Peyer's patch (tissue), 4 donors: ENCODE results near the gene NFAT5.

Experiments used
- POLR2A ChIP-seq, 2 donors: fragments of 450-650 bp; IDR thresholded peaks; one replicate each; pipeline ENCODE4 v1.5.1; 2017; ENCODE audit warnings: antibody characterized with exemption in 2 of 2, mild to moderate bottlenecking in 2 of 2, moderate library complexity in 2 of 2
- TF ChIP-seq, protein P1 (sequence below), 6 experiments: fragments of 450-650 bp in 4 of 6; fragments of 200-600 bp in 2 of 6; sonication (generic) in 1 of 6; IDR thresholded peaks; one replicate each; pipeline ENCODE4 v1.5.1; 2017 to 2019; ENCODE audit warnings: antibody characterized with exemption in 6 of 6, mild to moderate bottlenecking in 3 of 6, moderate library complexity in 1 of 6

DNA sequence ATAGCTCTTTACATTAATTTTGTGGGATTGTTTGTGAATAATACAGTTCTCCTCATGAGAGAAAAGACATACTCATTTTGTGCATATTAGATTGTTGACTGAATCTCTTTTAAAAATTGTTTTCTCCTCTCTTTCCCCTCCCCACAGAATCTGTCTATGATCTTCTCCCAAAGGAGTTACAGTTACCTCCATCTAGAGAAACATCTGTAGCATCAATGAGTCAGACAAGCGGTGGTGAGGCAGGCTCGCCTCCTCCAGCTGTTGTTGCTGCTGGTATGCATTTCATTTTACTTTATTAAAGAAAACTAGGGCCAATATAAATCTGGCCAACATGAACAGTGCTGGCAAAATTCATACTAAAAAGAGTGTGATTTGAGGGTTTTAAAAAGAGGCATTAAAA is 60.5 kb downstream of the NFAT5 start:
- TF ChIP-seq, protein P1, sequence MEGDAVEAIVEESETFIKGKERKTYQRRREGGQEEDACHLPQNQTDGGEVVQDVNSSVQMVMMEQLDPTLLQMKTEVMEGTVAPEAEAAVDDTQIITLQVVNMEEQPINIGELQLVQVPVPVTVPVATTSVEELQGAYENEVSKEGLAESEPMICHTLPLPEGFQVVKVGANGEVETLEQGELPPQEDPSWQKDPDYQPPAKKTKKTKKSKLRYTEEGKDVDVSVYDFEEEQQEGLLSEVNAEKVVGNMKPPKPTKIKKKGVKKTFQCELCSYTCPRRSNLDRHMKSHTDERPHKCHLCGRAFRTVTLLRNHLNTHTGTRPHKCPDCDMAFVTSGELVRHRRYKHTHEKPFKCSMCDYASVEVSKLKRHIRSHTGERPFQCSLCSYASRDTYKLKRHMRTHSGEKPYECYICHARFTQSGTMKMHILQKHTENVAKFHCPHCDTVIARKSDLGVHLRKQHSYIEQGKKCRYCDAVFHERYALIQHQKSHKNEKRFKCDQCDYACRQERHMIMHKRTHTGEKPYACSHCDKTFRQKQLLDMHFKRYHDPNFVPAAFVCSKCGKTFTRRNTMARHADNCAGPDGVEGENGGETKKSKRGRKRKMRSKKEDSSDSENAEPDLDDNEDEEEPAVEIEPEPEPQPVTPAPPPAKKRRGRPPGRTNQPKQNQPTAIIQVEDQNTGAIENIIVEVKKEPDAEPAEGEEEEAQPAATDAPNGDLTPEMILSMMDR (IDR thresholded peaks at IDR 0.05): no peak
- no peak for TF ChIP-seq POLR2A (IDR thresholded peaks at IDR 0.05)
